GM15510 (cell line): Measurements from ENCODE around the gene TFB1M.

Experiments
- POLR2A ChIP-seq: IDR thresholded peaks from 3 replicates; pipeline ENCODE4 v1.6.1; 2011; ENCODE audit warnings: borderline replicate concordance; ENCODE audit not compliant: insufficient read length; ENCODE audit errors: extremely low read depth

The TFB1M gene

GRCh38 chr6:155246825-155247224 is 67.5 kb downstream of the TFB1M start:
- no peak for TF ChIP-seq POLR2A

GRCh38 chr6:155245831-155246230 is 68.5 kb downstream of the TFB1M start:
- TF ChIP-seq POLR2A, result no peak

GRCh38 chr6:155245193-155245592 is 69.1 kb downstream of the TFB1M start:
- no peak for TF ChIP-seq POLR2A

GRCh38 chr6:155244434-155244833 is 69.8 kb downstream of the TFB1M start:
- no peak for TF ChIP-seq POLR2A

- TF ChIP-seq POLR2A, result no peak
Observed at GRCh38 chr6:155241966-155242365, 72.3 kb downstream of the TFB1M start.

- TF ChIP-seq POLR2A, result no peak
Observed at GRCh38 chr6:155240905-155241600, 73.2 kb downstream of the TFB1M start.

GRCh38 chr6:155237613-155238012 is 76.7 kb downstream of the TFB1M start:
- TF ChIP-seq POLR2A, result no peak

GRCh38 chr6:155235087-155235486 is 79.2 kb downstream of the TFB1M start:
- no peak for TF ChIP-seq POLR2A

- TF ChIP-seq POLR2A, result no peak
Observed at GRCh38 chr6:155234687-155235086, 79.6 kb downstream of the TFB1M start.

GRCh38 chr6:155234167-155234566 is 80.1 kb downstream of the TFB1M start:
- no peak for TF ChIP-seq POLR2A

GRCh38 chr6:155232848-155233247 is 81.4 kb downstream of the TFB1M start:
- TF ChIP-seq POLR2A, result no peak

- no peak for TF ChIP-seq POLR2A
Observed at GRCh38 chr6:155228546-155229166, 85.6 kb downstream of the TFB1M start.

GRCh38 chr6:155227046-155227445 is 87.2 kb downstream of the TFB1M start:
- TF ChIP-seq POLR2A, result no peak

GRCh38 chr6:155224618-155225017 is 89.7 kb downstream of the TFB1M start:
- TF ChIP-seq POLR2A, result no peak

- TF ChIP-seq POLR2A, result no peak
Observed at GRCh38 chr6:155223646-155224451, 90.4 kb downstream of the TFB1M start.
